Stimulated activated CD8-positive, alpha-beta memory T cell treated with anti-CD3 and anti-CD28 coated beads, Interleukin-7, amount 100 ng/mL, for 4 hours (primary cell): ENCODE measurements around the gene PLEKHH2.
"Not testable (repeated sequence)": the region's sequence is repeated elsewhere in the genome, so short reads cannot be mapped to it uniquely, and the experiment has no call there.

ENCODE experiments used
- DNase-seq, 2 donors: peaks; one replicate each; pipeline ENCODE4 v3.0.0-alpha.2; 2020; ENCODE audit warnings: low read depth in 2 of 2

The PLEKHH2 gene

GRCh38 chr2:43717322-43717721 lies 80.3 kb downstream of the PLEKHH2 start:
- no peak for DNase-seq

- DNase-seq = no peak
These were observed 81.6 kb downstream of the PLEKHH2 start for GRCh38 chr2:43718530-43719124.

- DNase-seq = no peak
These were observed 87.9 kb downstream of the PLEKHH2 start for GRCh38 chr2:43724728-43725526.

- no peak for DNase-seq
These were observed 88.7 kb downstream of the PLEKHH2 start for GRCh38 chr2:43725711-43726246.

GRCh38 chr2:43726961-43727633 lies 90.0 kb downstream of the PLEKHH2 start:
- not testable (repeated sequence) for DNase-seq

GRCh38 chr2:43727634-43728014 lies 90.6 kb downstream of the PLEKHH2 start:
- DNase-seq = no peak

GRCh38 chr2:43729491-43730174 lies 92.6 kb downstream of the PLEKHH2 start:
- no peak for DNase-seq

GRCh38 chr2:43731211-43731610 lies 94.2 kb downstream of the PLEKHH2 start:
- DNase-seq = no peak

GRCh38 chr2:43736637-43737036 lies 99.6 kb downstream of the PLEKHH2 start:
- no peak for DNase-seq

GRCh38 chr2:43737097-43737854 lies 100.2 kb downstream of the PLEKHH2 start:
- DNase-seq = no peak

- no peak for DNase-seq
These were observed 100.8 kb downstream of the PLEKHH2 start for GRCh38 chr2:43737855-43738254.

- no peak for DNase-seq
These were observed 101.2 kb downstream of the PLEKHH2 start for GRCh38 chr2:43738257-43738656.

- no peak for DNase-seq
These were observed 106.6 kb downstream of the PLEKHH2 start for GRCh38 chr2:43743706-43744105.

GRCh38 chr2:43745457-43745856 lies 108.4 kb downstream of the PLEKHH2 start:
- no peak for DNase-seq

- no peak for DNase-seq
These were observed 111.3 kb downstream of the PLEKHH2 start for GRCh38 chr2:43748333-43748732.

GRCh38 chr2:43749583-43749982 lies 112.5 kb downstream of the PLEKHH2 start:
- DNase-seq = no peak

GRCh38 chr2:43751476-43751990 lies 114.5 kb downstream of the PLEKHH2 start:
- DNase-seq = no peak

GRCh38 chr2:43752302-43752701 lies 115.2 kb downstream of the PLEKHH2 start:
- no peak for DNase-seq

- no peak for DNase-seq
These were observed 117.1 kb downstream of the PLEKHH2 start for GRCh38 chr2:43754180-43754579.

GRCh38 chr2:43758739-43759138 lies 121.7 kb downstream of the PLEKHH2 start:
- DNase-seq = no peak

- DNase-seq = no peak
These were observed 122.1 kb downstream of the PLEKHH2 start for GRCh38 chr2:43759195-43759594.
